GM19043 (cell line): ENCODE data around the gene LILRB2.
"Not testable (repeated sequence)": the region's sequence is repeated elsewhere in the genome, so short reads cannot be mapped to it uniquely, and the experiment has no call there.

Experiments
- ATAC-seq: cut with Tn5 transposase; IDR thresholded peaks from one replicate; pipeline ENCODE4 v1.9.1; 2021; ENCODE audit warnings: low read depth; ENCODE audit not compliant: unreplicated experiment

LILRB2 gene

DNA sequence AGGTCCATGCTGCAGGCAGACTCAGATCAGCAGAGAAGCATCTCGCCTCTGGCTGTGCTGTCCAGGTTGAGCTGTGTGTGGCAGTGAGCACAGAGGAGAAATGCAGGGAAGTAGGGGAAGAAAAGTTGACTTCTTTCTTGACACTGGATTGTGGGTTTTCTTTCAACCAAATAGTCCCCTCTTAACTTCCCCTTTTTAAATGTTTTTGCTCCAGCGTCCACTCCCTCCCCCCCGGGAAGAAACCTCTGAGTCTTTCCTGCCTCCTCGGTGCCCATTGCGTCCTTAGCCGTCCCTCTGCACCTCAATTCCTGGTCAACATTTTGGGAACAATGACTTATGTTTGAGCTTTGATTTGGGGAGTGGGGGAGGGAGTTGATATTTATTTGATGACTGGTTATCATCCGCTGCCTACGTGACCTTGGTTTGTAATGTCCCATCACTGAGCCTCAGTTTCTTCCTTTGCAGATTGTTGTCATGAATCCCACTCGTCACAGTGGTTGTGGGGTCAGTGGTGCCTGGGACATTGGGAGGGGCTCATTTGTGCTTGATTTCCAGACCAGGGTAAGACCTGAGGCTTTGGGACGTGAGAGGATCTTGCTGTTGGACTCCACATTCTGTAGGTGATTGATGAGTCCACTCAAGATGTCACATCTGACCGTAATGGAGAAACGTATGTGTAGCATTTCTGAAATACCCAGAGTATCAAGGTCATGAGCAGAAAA, at the start of gene LILRB2:
Gene LILRB2 (minus strand): TSS at position 104 of the 722 bp plus-strand sequence. CDS start 614 bp downstream, outside the sequence.
- no peak for ATAC-seq

DNA sequence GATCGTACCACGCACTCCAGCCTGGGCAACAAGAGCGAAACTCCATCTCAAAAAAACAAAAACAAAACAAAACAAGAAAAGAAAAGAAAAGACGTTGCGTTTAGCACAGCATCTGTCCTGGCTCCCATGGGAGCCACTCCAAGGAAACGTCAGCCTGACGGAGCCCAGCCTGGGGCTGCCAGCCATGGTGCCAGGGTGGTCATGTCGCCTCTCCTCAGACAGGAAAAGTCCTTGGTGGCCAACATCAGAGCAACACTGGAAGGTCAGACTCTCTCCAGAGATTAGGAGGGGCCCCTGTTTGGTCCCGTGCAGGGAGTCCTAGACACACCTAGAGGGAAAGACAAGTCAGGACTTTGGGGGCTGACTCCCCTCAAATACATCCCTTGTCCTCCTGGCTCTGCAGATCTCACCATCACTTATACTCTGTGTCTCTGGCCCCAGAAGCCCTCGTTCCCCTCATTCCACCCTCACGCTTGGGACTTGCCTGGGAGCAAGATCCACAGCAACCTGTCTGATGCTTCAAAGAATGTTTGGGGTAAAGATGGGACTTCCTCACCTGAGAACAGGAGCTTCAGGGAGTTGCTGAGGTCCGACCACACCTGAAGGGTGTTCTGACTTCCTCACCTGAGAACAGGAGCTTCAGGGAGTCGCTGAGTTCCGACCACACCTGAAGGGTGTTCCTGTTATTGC, 48.7 kb upstream of the LILRB2 start:
- ATAC-seq: no peak

GRCh38 chr19:54328781-54329180, 47.9 kb upstream of the LILRB2 start:
- not testable (repeated sequence) for ATAC-seq

- no peak for ATAC-seq
These were observed 44.7 kb upstream of the LILRB2 start for GRCh38 chr19:54325631-54326030.

- ATAC-seq: no peak
These were observed 44.3 kb upstream of the LILRB2 start for GRCh38 chr19:54325194-54325621.

- ATAC-seq: no peak
These were observed 43.2 kb upstream of the LILRB2 start for GRCh38 chr19:54324071-54324470.

DNA sequence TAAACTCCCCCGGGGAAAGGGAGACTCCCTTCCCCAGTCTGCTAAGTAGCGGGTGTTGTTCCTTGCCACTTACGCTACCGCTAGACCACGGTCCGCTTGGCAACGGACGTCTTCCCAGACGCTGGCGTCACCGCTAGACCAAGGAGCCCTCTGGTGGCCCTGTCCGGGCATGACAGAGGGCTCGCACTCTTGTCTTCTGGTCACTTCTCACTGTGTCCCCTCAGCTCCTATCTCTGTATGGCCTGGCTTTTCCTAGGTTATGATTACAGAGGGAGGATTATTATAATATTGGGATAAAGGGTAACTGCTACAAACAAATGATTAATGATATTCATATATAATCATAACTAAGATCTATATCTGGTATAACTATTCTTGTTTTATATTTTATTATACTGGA, 42.0 kb upstream of the LILRB2 start:
- ATAC-seq: not testable (repeated sequence)

- ATAC-seq: not testable (repeated sequence)
These were observed 41.4 kb upstream of the LILRB2 start for GRCh38 chr19:54322295-54322694.

GRCh38 chr19:54319892-54320670, 39.2 kb upstream of the LILRB2 start:
- ATAC-seq: no peak

GRCh38 chr19:54319049-54319448, 38.1 kb upstream of the LILRB2 start:
- ATAC-seq: no peak

DNA sequence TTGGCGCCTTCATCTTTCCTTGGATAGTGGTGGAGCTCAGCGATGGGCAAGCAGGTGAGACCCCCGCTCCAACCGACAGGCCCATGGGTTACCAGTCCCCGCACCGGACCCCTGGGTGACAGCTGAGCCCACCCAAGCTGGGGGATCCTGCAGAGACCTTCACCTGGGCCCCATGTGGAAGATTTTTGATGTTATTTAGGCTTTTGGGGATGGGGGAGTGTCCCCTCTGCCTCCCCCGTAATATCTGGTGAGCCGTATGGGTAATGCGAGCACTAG, 37.0 kb upstream of the LILRB2 start:
- no peak for ATAC-seq

GRCh38 chr19:54317108-54317964, 36.4 kb upstream of the LILRB2 start:
- ATAC-seq: no peak

DNA sequence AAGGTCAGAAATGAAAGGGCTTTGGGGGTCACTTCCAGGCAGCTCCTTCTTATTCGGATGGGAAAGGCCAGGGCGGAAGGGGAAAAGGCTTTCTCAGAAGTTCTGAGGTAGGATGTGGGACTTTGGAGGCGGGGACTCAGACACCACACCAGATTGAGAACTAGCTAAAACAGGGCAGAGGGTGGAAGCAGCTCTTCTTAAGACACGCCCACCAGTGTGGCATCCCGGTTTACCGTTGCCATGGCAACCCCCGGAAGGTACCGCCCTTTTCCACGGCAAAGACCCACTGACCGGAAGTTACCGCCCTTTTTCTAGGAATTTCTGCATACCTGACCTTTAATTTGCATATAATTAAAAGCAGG, 35.8 kb upstream of the LILRB2 start:
- no peak for ATAC-seq

DNA sequence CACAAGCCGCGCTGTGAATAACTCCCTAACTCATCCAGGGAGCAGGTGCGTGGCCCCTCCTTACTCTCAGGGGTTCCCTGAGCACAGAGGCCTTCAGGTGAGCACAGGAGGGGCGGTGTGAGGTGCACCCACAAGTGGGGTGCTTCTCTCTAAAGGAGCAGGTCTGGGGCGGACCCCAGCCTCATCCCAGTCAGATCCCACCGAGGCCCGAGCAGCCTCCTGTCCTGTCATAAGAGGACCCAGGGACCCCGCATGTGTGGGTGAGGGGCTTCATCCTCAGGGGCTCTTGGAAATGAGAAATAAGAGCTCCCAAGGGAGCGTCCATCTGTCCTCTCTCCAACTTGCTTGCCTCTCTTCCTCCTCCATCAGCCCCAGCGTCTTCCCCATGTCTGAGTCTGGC, 35.0 kb upstream of the LILRB2 start:
- ATAC-seq: no peak

DNA sequence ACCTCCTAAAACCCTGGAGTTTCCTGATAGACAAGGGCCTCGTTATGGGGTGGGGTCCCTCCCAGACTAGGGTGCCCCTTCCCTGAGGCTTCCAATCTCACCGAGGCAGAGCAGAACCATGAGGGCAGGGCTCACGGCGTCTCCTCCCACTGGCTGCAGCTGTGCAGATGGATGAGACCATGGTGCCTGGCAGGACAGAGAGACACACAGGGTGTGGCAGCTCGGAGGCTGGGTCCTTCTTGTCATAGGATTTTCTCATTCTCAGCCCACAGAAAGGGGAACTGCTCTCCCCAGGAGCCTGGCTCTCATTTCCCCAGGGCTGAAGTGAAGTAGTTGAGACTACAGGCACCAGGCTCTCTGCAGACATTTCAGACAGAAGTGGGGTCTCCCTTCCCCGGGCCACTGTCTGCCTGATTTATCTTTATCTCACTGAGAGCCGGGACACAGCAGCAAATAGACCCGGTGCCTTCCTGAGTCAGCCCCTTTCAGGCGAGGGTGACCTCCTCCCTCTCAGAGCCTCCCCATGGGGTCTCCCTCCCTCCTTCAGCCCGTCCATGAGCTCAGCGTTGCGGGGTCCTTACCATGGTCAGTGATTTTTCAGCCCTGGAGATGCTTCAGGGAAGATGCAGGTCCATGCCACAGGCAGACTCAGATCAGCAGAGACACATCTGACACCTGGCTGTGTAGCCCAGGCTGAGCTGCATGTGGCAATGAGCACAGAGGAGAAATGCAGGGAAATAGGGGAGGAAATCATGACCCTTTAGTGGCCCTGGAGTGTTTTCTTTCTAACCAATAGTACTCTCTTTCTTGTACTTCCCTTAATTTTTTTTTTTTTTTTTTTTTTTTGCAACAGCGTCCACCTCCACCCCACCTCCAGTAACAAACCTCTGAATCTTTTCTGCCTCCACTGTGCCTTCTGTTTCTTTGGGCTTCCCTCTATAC, 31.8 kb upstream of the LILRB2 start, which contains the start of gene LILRA5:
Gene LILRA5 (minus strand): TSS at position 731 of the 942 bp plus-strand sequence. CDS start 147 bp downstream, at position 584.
- ATAC-seq: no peak

DNA sequence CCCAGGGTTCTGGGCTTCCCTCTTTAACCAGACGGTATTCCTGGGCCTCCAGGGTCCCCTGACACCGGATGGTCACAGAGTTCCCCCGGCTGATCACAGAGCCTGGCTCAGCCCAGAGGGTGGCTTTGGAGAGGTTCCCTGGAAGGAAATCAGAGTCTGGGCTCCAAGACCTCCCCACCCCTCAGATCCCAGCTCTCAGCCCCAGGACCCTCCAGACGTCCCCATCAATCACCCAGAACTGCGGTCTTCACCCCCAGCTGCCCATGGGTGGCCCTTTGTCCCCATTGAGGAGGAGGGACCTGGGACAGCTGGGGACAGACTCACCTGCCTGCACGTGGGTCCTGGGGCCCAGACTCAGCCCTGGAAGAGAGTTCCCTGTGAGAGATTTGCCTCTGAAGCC, 31.1 kb upstream of the LILRB2 start:
- ATAC-seq: no peak

DNA sequence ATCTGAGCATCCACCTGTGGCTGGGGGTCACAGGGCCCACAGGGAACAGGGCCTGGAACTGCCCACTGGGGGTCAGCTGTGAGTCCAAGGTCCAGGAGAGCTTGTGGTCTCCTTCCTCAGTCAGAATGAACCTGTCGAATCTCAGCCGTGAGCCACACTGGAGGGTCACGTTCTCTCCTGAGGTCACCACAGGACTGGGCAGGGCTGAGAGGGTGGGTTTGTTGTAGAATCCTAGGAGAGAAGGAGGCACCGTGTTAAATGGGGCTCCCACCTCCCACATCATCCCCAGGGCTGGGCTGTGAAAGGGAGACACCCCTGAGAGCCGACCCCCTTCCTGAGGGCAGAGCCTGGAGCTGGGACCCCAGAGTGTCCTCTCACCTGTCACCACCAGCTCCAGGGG, 30.6 kb upstream of the LILRB2 start:
- ATAC-seq: no peak

- no peak for ATAC-seq
These were observed 29.6 kb upstream of the LILRB2 start for GRCh38 chr19:54310543-54310942.

DNA sequence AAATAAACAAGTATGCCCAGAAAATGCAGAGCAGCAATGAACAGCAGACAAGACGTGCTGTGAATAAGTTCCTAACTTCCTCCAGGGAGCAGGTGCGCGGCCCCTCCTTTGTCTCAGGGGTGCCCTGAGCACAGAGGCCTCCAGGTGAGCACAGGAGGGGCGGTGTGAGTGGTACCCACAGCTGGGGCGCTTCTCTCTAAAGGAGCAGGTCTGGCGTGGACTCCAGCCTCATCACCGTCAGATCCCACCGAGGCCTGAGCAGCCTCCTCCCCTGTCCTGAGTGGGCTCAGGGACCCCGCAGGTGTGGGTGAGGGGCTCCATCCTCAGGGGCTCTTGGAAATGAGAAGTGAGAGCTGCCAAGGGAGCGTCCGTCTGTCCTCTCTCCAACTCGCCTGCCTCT, 28.9 kb upstream of the LILRB2 start:
- no peak for ATAC-seq
